ENCODE data around the gene PPP1R13B. TPM values are rescaled to one million over a fixed set of nuclear protein-coding genes. Genes with fewer than 3 reads are reported as not detected.
A peak's percentile ranks its signal among the peaks of the same experiment; 100 is the strongest.

Gene PPP1R13B
- total and polyA plus RNA-seq, 12 donors, result 9.6 to 42.4 (median 22.6) TPM

DNA sequence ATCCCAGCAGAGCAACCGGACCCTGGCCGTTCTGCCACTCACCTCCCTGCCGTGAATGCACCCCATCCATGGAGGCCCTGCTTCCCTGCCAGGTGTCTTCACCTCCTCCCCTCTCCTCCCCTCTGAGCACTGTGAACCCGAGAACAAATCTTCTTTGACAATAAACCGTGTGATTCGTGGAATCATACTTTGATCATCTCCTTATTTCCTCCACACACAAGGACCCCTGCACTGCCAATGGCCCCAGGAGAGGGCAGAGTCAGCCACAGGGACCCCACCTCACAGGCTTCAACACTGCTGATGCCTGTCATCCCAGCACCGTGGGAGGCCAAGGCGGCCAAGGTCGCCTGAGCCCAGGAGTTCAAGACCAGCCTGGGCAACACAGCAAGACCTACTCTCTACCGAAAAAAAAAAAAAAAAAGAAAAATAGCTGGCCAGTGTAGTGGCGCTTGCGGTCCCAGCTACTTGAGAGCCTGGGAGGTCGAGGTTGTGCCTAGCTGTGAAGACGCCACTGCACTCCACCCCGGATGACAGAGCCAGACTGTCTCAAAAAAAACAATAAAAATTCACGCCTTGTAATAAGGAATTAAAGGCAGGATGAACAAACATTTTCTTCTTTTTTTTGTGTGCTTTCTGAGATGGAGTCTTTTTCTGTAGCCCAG is 133.2 kb downstream of the PPP1R13B start:
- DNase-seq, result no peak
- 54 to 67% (median 62%) methylated on average over 16 of the region's 16 CpGs for WGBS, 4 donors
- peak overlapping the region in 1 of 4 donors; percentile 75 for H3K4me3 ChIP-seq
- H3K27me3 ChIP-seq, result no peaks in the 10 kb centered on the region
- no peak overlapping the region for H3K27ac ChIP-seq
- no peaks in the 10 kb centered on the region for H3K36me3 ChIP-seq (replicated peaks in 1 of 2)
- peaks cover 5 to 18% of the 10 kb centered on the region in 2 donors for H3K4me1 ChIP-seq (replicated peaks in 1 of 2)
- no peaks in the 10 kb centered on the region for H3K9me3 ChIP-seq (replicated peaks in 1 of 3)
- intact Hi-C loops (cut with DNase I), result no loop called here
- no peak for TF ChIP-seq POLR2A (IDR thresholded peaks at IDR 0.05)
- TF ChIP-seq, protein P1, sequence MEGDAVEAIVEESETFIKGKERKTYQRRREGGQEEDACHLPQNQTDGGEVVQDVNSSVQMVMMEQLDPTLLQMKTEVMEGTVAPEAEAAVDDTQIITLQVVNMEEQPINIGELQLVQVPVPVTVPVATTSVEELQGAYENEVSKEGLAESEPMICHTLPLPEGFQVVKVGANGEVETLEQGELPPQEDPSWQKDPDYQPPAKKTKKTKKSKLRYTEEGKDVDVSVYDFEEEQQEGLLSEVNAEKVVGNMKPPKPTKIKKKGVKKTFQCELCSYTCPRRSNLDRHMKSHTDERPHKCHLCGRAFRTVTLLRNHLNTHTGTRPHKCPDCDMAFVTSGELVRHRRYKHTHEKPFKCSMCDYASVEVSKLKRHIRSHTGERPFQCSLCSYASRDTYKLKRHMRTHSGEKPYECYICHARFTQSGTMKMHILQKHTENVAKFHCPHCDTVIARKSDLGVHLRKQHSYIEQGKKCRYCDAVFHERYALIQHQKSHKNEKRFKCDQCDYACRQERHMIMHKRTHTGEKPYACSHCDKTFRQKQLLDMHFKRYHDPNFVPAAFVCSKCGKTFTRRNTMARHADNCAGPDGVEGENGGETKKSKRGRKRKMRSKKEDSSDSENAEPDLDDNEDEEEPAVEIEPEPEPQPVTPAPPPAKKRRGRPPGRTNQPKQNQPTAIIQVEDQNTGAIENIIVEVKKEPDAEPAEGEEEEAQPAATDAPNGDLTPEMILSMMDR (IDR thresholded peaks at IDR 0.05), result no peak

DNA sequence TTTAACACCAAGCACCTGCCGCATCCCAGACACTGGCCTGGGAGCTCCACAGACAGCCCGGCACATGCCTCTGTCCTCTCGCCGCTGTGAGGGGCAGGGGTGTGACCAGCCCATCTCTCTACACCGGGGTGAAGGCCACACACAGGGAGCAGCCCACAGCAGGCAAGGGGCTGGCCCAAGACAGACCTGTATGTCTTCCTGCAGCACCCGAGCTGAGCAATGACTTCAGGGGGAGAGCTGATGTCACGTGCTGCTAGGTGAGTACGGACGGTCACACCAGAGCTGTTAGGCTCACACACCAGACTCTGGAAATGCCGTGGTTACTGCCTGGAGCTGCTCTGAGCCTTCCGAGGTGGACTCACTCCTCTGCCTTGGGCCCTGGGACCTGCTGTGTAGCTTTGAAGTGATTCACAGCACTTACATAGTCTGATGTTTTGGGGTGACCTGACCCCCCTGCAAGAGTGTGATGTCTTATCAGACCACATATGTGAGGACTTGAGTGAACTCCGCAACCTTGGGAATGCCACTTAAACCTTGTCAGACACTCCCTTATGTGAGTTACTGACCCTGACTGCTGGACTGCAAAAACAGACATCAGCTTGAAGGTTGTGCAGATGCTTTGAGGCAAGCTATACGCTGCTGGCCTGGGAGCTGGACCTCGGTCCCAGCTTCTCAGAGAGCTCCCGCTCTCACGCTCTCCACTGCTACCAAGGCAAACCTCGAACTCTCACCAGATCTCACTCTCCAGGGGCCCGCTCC is 133.9 kb downstream of the PPP1R13B start:
- DNase-seq, result no peak
- no peak for TF ChIP-seq POLR2A (IDR thresholded peaks at IDR 0.05)
- TF ChIP-seq, protein P1 (IDR thresholded peaks at IDR 0.05), result no peak
- Histone ChIP-seq H3K36me3 (replicated peaks in 1 of 2) (no peaks in the 10 kb centered on the region), H3K27ac (no peak overlapping the region), H3K9me3 (replicated peaks in 1 of 3) (no peaks in the 10 kb centered on the region), H3K4me3 (no peak overlapping the region), H3K27me3 (no peaks in the 10 kb centered on the region), H3K4me1 (replicated peaks in 1 of 2) (peaks cover 5 to 18% of the 10 kb centered on the region in 2 donors)
- intact Hi-C loops (cut with DNase I), result no loop called here
- 71 to 88% (median 76%) methylated on average over 4 to 18 of the region's 18 CpGs for WGBS, 4 donors

- Histone ChIP-seq H3K4me1 (replicated peaks in 1 of 2) (peaks cover 5 to 14% of the 10 kb centered on the region in 2 donors), H3K36me3 (replicated peaks in 1 of 2) (no peaks in the 10 kb centered on the region), H3K27me3 (no peaks in the 10 kb centered on the region), H3K4me3 (no peak overlapping the region), H3K27ac (peak overlapping the region in 1 of 5 donors; percentile 78), H3K9me3 (replicated peaks in 1 of 3) (no peaks in the 10 kb centered on the region)
- no peak for TF ChIP-seq POLR2A (IDR thresholded peaks at IDR 0.05)
- TF ChIP-seq, protein P1 (IDR thresholded peaks at IDR 0.05), result no peak
- no peak for DNase-seq
- intact Hi-C loops (cut with DNase I), result no loop called here
- 84 to 93% (median 88%) methylated on average over 9 to 24 of the region's 24 CpGs for WGBS, 4 donors
These were observed 134.6 kb downstream of the PPP1R13B start for GRCh38 chr14:103712633-103713247.

All from adrenal gland (tissue), 12 donors.